Myometrial cell (primary cell): ENCODE results near the gene C12orf42. TPM values are rescaled to one million over a fixed set of nuclear protein-coding genes. Genes with fewer than 3 reads are reported as not detected.

Experiments used
- total RNA-seq: library from RNA; depleted of rRNA; stranded (reverse); fragments of >200 nt; gene quantifications from 2 replicates; pipeline ENCODE4 v1.2.3, GENCODE V29; 2015

The C12orf42 gene
- not detected in 2 replicates for total RNA-seq

GRCh38 chr12:103495469-103496456 lies at the start of gene C12orf42:
C12orf42 (minus strand) TSS chr12:103495968; CDS start chr12:103478426, 17,542 bp downstream.

Other genes with a start within 250 kb of the C12orf42 start
- not detected in 2 replicates for gene STAB2, start 91.3 kb upstream of the C12orf42 start, total RNA-seq